Activated gamma-delta T cell treated with Interleukin-2 at 50 U/mL for 16 hours (primary cell): Measurements from ENCODE around the gene UFC1.
"Not testable (repeated sequence)": the region's sequence is repeated elsewhere in the genome, so short reads cannot be mapped to it uniquely, and the experiment has no call there.

Experiments used
- DNase-seq: peaks from one replicate; pipeline ENCODE4 v3.0.0-alpha.2; 2020

Gene UFC1

GRCh38 chr1:161153682-161154337 is at the start of gene UFC1:
Gene UFC1 (plus strand): TSS chr1:161153978. CDS start chr1:161153998, 20 bp downstream.
- DNase-seq, result peak; percentile 78

GRCh38 chr1:161106431-161106830 is 47.3 kb upstream of the UFC1 start:
- no peak for DNase-seq

DNA sequence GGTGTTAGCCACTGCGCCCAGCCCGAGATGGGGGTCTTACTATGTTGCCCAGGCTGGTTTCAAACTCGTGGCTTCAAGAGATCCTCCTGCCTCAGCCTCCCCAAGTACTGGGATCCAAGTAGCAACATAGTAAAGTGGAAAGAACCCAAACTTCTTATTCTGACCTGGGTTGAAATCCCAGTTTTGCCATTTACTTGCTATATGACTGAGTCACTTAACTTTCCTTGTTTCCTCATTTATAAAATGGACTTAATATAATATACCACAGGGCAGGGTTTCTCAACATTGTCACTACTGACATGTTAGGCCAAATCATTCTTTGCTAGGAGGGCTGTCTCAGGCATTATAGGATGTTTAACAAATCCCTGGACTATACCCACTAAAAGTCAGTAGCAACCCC is 42.7 kb upstream of the UFC1 start:
- no peak for DNase-seq

- no peak for DNase-seq
Observed at GRCh38 chr1:161111527-161111926, 42.3 kb upstream of the UFC1 start.

DNA sequence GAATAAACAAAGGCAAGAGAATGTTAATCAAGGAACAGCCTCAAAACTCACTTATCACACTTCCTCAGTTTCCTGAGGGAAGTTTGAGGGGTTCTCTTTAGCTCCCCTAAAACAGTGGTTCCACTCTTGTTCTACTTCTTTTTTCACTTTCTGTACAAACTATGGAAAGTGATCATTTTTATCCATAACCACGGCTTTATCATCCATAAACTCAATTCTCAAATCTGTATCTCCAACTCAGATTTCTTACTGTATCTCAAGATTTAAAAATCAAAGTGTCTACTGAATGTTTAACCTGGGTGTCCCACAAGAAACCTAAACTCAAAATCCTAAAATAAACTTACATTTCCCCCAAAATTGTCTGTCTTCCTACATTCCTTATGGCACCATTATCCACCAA is 39.9 kb upstream of the UFC1 start:
- no peak for DNase-seq

DNA sequence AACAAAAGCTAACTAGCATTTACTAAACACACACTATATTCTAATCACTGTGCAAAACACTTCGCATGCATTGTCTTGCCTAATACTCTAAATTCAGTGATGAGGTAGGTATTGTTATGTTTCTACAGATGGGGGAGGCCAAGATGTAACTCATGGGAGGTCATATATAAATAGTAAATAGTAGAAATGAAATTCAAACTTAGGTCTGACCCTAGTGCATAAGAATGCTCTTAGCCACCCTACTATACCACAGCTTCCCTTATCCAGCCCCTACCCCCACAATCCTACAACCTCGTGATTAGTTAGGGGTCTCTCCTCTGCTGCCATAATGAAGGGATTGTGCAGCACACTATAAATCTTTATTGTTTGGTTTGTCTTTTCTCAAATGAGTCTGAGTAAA is 39.2 kb upstream of the UFC1 start:
- DNase-seq, result no peak

DNA sequence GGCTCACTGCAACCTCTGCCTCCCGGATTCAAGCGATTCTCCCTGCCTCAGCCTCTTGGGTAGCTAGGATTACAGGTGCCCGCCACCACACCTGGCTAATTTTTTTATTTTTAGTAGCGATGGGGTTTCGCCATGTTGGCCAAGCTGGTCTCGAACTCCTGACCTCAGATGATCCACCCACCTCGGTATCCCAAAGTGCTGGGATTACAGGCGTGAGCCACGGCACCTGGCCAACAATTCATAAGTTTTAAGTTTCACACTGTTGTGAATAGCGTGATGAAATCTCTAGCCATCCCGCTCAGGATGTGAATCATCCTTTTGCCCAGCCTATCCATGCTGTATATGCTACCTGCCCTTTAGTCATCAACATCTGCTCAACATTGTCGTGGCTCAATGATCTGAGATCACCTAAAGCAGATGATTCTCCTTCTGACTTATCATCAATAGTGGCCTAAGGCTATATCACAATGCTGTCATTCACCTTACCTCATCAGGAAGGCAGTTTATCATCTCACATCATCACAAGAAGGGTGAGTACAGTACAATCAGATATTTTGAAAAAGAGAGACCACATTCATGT is 38.6 kb upstream of the UFC1 start:
- DNase-seq, result no peak

GRCh38 chr1:161115961-161116360 is 37.8 kb upstream of the UFC1 start:
- DNase-seq, result not testable (repeated sequence)

GRCh38 chr1:161117759-161118581 is 35.8 kb upstream of the UFC1 start, which contains the start of the genes NIT1 and PFDN2:
Gene NIT1 (plus strand): TSS chr1:161118105. CDS start chr1:161118177, 72 bp downstream.
Gene PFDN2 (minus strand): TSS chr1:161118037. CDS start chr1:161118026, 11 bp downstream.
- DNase-seq, result peak; percentile 77

GRCh38 chr1:161119092-161119903 is 34.5 kb upstream of the UFC1 start:
- peak; percentile 41 for DNase-seq

DNA sequence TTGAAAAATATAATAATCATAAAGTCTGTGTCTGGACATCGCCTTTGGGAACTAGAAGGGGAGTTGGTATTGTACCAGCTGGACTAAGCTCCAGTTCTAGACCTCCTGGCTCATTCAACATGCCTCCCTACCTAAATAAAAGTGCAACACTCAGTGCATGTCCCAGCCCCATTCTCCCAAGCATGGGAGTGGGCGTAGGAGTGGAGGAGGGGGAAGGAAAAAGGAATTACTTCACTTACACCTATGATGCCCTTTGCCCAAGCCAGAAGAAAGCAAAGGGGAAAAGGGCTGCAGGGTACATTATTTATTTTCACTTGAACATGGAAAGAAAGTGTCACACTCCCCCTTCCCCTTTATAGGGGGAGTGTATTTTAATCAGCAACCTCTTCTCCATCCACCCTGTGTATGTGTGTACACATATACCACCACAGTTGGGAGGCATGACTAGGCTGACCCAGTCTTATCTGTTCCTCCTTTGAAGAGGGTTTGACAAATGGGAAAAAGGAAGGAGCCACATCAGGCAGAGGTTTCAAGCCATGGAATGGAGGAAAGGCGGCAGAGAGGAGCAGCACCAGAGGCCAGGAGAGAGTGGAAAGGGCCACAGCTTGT is 32.6 kb upstream of the UFC1 start:
- DNase-seq, result no peak

- DNase-seq, result no peak
Observed at GRCh38 chr1:161121834-161122233, 31.9 kb upstream of the UFC1 start.

- DNase-seq, result no peak
Observed at GRCh38 chr1:161122967-161123366, 30.8 kb upstream of the UFC1 start.

DNA sequence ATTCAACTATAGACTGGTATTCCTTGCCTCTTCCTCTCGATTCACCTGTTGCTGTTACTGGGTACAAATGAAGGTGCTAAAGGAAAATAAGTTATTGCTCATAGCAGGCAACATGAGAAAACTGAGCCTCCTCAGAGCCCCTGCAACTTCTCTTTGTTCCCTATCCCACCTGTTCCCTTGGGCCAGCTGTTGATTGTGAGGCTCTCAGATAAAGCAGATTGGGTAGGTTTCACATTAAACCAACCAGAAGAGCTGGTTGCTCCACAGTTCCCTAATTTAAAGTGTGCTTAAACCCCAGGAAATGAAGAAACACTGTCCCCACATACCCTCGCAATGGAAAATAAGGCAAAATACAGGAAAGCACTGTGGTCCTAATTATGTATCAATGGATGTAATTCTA is 26.1 kb upstream of the UFC1 start:
- DNase-seq, result no peak

DNA sequence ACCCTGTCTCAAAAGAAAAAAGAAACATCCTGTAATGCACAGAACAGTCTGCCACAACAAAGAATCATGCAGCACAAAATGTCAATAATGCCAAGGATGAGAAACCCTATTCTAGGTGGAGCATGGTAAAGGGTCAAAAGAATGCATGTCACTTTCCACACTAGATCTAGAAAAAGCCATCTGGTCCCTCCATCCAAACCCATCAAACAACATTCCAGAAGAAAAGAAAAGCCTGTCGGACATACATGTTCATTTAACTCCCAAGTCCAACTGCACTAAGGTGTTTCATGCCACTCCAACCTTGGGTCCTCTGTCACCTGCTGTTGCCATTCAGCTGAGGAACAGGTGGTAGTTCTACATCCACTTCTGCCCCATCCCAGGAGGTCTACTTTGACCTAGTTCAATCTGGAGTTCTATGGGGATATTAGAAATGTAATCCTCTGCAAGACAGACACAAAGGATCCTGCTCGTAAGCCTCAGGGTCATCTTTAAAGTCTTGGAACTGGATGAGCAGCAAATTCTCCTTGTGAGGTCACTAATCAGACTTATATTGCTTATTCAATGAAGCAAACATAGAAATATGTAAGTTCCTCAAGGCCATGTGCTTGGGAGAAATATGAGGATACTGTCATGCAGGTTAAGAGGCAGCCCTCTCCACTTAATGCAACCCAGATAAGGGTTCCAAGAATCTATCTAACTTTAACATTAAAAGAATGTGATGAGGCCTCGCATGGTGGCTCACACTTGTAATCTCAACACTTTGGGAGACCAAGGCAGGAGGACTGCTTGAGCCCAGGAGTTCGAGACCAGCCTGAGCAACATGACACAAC is 25.0 kb upstream of the UFC1 start:
- no peak for DNase-seq

DNA sequence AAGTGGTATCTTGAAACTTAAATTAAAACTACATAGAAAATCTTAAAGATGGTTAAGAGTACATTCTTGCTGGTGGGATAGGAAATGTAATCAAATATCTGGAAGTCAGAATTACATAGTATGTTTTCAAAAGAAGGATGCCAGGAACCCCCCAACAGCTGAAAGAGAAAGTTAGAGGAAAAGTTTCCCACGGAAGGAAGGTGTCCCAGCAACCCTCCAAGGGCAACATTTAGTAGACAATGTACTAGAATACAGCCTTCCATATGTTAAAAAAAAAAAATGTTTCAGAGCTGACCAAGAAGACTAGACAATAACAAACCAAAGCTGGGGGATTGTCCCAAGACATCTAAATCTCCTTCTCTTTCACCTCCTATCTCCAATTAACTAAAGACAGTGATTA is 23.5 kb upstream of the UFC1 start:
- DNase-seq, result no peak

DNA sequence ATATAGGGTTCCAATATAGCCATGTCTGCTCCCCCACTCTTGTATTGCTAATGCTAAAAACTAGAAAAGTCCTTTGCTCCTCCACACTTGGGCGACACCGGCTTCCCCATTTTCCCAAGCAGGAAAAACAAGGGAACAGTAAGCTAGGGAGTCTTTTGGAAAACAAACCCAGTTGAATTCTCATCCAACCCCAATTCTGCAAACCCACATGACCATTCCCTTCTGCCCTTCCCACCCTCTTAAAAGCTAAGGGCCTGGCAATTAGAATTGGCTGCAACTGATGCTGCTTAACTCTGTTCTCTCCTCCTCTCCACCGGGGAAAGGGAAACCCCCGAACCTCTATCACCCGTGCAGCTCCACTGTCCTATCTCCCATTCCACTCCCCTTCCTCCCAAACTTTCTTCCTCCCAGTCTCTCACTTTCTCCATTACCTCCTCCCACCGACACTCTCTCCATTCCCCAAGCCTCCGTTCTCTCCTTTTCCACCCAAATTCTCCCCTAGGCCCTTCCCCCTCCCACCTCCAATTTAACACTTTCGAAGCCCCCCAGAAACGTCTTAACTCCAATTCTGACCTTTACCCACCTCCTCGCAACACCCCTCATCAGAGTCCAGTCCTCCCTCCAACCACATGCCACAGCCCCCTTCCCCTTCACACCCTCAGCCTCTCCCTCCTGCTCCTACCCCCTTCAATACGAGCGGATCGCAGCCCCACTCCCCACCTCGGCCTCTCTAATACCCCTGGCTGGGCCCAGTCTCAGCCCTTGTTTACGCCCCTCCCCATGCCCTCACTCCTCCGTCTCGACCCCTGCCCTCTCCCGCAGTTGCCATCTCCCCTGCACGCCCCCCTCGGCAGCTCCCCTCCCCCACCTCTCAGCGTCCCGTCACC is 22.0 kb upstream of the UFC1 start:
- no peak for DNase-seq

DNA sequence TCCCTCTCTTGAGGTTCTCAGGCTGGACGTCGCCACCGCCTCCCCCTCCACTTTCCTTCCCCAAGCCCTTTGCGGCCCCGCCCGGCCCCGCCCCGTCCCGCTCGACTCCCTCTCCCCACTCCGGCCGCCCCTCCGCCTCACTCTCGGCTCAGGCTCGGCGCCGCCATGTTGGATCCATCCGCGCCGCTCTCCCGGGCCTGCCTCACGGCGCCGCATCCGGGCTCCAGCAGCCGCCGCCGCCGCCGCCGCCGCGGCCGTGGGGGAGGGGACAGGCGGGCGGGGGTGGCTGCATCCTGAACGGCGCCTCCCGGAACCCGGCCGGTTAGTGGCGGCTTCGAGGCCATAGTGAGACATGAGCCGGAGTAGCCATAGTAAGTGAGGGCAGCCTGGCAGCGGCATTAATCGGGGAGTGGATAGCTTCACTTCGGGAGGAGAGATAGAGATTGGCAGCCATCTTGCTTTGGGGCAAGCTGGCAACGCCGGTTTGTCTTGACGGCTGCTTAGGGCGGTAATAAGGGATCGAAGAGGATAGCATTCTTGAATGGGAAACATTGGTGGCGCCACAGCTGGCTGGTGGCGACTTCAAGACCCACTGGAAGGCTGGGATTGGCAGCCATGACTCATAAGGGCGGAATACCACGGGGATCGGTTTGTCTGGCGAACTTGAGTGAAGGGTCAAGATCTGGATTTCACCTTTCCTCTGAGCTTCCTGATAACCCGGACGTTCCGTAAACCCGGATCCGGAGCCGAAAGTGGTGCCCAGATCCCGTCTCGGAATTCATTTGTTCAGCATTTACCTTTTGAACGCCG is 21.2 kb upstream of the UFC1 start, which contains the start of gene DEDD:
Gene DEDD, minus strand, starts transcription at position 258 of the 810 bp plus-strand sequence. CDS start 8,205 bp downstream, outside the sequence.
- peak; percentile 86 for DNase-seq

- DNase-seq, result no peak
Observed at GRCh38 chr1:161133220-161133740, 20.5 kb upstream of the UFC1 start.
